Measurements from ENCODE around the gene ITGA11. TPM values are rescaled to one million over a fixed set of nuclear protein-coding genes. Genes with fewer than 3 reads are reported as not detected.
A peak's percentile ranks its signal among the peaks of the same experiment; 100 is the strongest.
"Not testable (repeated sequence)": the region's sequence is repeated elsewhere in the genome, so short reads cannot be mapped to it uniquely, and the experiment has no call there.

The ITGA11 gene
- total RNA-seq, 1 donor from 2014 or later, result 0.92 TPM

DNA sequence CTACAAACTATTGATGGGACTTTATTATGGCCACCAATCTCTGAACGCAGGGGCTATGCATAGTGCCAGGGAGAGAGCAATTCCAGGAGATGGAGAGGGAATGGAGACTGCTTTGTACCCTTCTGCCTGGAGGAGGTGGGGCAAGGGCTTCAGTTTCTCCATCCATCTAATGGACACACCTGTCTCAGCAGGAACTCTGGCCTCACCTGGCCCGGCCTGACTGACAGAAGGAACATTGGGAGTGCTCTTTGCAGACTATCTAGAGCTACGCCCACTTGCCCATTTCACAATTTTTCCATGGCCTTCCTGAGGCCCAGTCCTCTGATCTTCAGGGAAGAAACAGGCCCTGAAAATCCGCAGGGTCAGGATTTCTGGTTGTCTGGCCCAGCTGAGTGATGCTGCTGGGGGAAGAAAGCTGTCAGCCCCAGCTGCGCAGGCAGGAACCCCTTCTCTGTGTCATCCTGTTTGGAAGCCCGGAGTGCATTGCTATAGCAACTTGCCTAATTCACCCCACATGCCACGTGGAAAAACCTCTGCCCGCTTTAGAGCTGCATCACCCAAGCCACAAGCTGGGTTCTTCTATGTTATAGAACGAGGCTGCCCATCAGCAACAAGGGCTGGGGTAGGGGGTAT lies 6.4 kb downstream of the ITGA11 start:
- Mint-ChIP-seq H3K4me1 (ENCODE audit: unreplicated experiment) (peaks cover 15% of the 10 kb centered on the region), H3K4me3 (no peak overlapping the region), H3K27me3 (peaks cover 49% of the 10 kb centered on the region), H3K36me3 (no peaks in the 10 kb centered on the region), H3K27ac (no peak overlapping the region), H3K9me3 (no peaks in the 10 kb centered on the region)
- DNase-seq (ENCODE audit: extremely low spot score, unreplicated experiment), result no peak
- TF ChIP-seq, protein P1, sequence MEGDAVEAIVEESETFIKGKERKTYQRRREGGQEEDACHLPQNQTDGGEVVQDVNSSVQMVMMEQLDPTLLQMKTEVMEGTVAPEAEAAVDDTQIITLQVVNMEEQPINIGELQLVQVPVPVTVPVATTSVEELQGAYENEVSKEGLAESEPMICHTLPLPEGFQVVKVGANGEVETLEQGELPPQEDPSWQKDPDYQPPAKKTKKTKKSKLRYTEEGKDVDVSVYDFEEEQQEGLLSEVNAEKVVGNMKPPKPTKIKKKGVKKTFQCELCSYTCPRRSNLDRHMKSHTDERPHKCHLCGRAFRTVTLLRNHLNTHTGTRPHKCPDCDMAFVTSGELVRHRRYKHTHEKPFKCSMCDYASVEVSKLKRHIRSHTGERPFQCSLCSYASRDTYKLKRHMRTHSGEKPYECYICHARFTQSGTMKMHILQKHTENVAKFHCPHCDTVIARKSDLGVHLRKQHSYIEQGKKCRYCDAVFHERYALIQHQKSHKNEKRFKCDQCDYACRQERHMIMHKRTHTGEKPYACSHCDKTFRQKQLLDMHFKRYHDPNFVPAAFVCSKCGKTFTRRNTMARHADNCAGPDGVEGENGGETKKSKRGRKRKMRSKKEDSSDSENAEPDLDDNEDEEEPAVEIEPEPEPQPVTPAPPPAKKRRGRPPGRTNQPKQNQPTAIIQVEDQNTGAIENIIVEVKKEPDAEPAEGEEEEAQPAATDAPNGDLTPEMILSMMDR (conservative IDR thresholded peaks at IDR 0.05), result no peak

DNA sequence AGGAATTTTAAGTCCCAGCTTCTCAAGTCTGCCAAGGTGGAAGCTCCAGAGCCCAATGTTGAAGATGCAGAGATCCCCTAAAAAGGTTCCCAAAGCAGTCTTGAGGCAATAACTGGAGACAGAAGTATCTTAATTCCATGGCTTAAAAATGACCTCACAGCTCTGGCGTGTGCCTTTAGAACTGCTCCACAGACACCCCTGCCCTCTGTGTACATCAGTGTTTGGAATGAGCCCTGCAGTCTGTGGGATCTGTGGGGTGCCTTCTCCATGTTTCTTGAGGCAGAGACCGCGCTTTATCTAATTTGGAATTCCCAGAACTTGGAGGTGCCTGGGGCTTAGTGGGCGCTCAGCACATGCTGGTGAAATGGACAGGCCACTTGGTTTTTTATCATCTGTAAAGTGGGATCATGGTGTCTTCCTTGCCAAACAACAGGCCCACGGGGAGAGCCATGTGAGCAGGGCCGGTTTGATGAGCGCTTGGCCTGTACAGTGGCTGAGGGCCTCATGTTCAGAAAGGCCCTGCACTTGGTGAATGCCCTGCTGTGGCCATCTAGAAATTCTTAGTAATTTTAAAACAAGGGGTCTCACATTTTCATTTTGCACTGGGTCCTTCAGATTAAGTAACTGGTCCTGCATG lies 7.1 kb downstream of the ITGA11 start:
- no peak for DNase-seq (ENCODE audit: extremely low spot score, unreplicated experiment)
- Mint-ChIP-seq H3K27ac (no peak overlapping the region), H3K9me3 (no peaks in the 10 kb centered on the region), H3K27me3 (peaks cover 42% of the 10 kb centered on the region), H3K4me1 (ENCODE audit: unreplicated experiment) (peaks cover 20% of the 10 kb centered on the region), H3K4me3 (no peak overlapping the region), H3K36me3 (no peaks in the 10 kb centered on the region)
- TF ChIP-seq, protein P1 (conservative IDR thresholded peaks at IDR 0.05), result no peak

DNA sequence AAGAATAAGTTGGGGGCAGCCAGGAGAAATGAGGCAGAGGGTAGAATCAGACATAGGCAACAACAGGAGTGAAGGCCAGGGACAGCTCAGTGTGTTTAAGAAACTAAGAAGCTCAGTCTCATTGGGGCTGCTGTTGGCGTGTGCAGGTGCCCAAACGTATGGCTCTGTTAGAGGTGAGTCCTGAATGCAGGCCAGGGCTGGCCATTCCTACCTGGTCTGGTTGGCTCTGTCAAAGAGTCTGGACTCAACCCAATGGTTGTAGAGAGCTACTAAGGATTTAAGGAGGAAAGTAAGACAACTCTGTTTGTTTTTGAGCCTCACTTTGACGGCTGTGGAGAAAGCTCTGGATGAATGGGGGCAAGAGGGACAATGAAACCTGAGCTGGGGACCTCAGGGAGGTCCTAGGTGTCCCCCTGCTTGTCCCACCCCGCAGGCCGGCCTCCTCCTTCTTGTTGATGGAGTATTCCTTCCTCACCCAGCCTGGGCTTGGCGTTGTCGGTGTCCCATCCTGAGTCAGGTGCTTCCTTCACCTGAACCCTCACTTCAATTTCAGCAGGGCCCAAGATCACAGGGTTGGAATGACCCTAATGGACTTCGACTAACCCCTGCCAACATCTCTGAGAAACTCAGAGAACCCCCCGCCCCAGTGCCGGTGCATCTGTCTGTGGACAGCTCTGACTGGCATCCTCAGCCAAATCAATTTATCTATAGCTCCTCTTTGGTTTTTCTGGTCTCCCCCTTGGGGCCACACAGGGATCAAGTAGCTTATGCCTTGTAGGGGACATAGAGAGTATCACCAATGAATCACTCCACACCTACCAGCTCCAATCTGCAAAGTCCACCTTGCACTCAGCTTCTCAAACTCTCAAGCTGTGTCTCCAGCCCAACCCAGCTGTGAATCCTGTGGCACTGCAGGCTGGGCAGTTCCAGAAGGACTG lies 8.3 kb downstream of the ITGA11 start:
- peaks cover 30% of the 10 kb centered on the region for H3K27me3 Mint-ChIP-seq
- no peak overlapping the region for H3K27ac Mint-ChIP-seq
- H3K36me3 Mint-ChIP-seq, result no peaks in the 10 kb centered on the region
- no peak overlapping the region for H3K4me3 Mint-ChIP-seq
- peaks cover 31% of the 10 kb centered on the region for H3K4me1 Mint-ChIP-seq (ENCODE audit: unreplicated experiment)
- no peaks in the 10 kb centered on the region for H3K9me3 Mint-ChIP-seq
- peak; percentile 32 for DNase-seq (ENCODE audit: extremely low spot score, unreplicated experiment)
- TF ChIP-seq, protein P1 (conservative IDR thresholded peaks at IDR 0.05), result no peak

DNA sequence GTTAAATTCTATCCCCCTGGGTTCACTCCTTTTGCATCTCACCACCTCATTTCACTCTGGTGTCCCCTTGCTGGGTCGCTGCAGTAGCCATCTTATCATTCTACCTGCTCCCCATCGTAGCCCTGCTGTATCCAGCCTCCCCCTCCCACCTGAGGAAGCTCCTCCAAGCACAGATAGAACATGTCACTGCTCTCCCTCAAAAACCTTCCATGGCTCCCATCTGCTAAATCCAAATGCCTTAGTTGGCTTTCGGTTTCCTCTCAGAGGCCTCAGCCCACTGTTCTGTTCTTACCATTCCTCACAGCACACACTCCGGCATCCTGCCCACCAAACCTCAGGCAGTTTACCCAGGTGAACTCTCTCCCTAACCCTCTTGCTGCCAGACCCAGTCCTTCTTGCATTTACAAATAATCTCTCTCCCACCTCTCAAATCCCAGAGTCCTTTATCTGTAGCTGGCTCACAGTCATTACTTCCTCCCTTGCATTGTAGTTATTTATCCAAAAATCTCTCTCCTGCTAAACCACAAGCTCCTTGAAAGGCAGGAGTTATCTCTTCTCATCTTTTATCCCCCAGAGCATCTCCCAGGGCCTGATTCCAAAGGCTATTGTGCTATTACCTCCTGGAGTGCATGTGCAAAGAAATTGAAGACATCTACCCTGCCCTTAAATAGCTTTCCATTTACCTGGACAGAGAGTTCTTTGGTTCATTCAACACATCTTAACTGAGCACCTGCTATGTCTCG lies 9.4 kb downstream of the ITGA11 start:
- Mint-ChIP-seq H3K4me1 (ENCODE audit: unreplicated experiment) (peaks cover 33% of the 10 kb centered on the region), H3K27me3 (peaks cover 20% of the 10 kb centered on the region)
- not testable (repeated sequence) for H3K27ac Mint-ChIP-seq, H3K36me3 Mint-ChIP-seq, H3K4me3 Mint-ChIP-seq, H3K9me3 Mint-ChIP-seq
- DNase-seq (ENCODE audit: extremely low spot score, unreplicated experiment), result peak; percentile 24

DNA sequence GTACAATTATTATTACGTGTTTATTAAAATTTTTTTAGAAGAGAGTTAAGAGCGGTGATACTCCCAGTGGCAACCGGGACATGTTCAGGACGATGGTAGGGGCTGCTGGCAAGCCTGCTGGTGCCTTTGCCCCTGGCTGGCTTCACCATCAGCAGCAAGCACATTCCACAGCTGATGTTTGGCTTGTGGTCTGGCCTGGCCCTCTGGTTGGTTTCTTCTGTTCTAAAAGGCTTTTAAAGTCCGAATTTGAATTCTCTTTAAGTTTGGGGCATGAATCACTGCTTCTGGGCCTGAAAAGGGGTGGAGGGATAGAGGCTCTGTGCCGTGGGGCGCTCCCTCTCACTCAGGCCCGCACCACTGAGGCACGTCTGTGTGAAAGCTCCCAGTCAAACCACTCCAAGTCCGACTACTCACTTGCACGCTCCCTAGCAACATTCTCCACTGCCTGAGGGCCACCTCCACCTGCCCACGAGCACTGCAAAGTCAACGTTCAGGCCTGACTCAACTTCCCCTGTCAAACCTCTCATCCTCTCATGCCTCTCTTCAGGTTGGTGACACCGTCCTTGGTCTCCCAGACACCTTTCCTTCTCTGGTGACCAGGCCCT lies 10.1 kb downstream of the ITGA11 start:
- Mint-ChIP-seq H3K27ac (no peak overlapping the region), H3K4me1 (ENCODE audit: unreplicated experiment) (peaks cover 33% of the 10 kb centered on the region), H3K36me3 (no peaks in the 10 kb centered on the region), H3K27me3 (peaks cover 13% of the 10 kb centered on the region), H3K4me3 (no peak overlapping the region), H3K9me3 (no peaks in the 10 kb centered on the region)
- TF ChIP-seq, protein P1 (conservative IDR thresholded peaks at IDR 0.05), result no peak
- peak; percentile 25 for DNase-seq (ENCODE audit: extremely low spot score, unreplicated experiment)
